HepG2 (cell line): ENCODE measurements around the gene GBE1. TPM values are rescaled to one million over a fixed set of nuclear protein-coding genes. Genes with fewer than 3 reads are reported as not detected.

Experiments
- ADNP ChIP-seq: sonication (generic); formaldehyde crosslinking; IDR thresholded peaks from 2 replicates; pipeline ENCODE4 v1.4.0; 2020; ENCODE audit warnings: missing genetic modification reagents
- ATF7-NPFF ChIP-seq: sonication (generic); formaldehyde crosslinking; IDR thresholded peaks from 2 replicates; pipeline ENCODE4 v1.8.1; 2023; ENCODE audit warnings: mild to moderate bottlenecking, low read depth, missing genetic modification reagents, moderate library complexity
- HCFC1 ChIP-seq: fragments of 150-350 bp; IDR thresholded peaks from 2 replicates; pipeline ENCODE4 v1.6.1; 2014; ENCODE audit warnings: low read depth, low read length
- NR1H2 ChIP-seq: sonication (generic); formaldehyde crosslinking; IDR thresholded peaks from 2 replicates; pipeline ENCODE4 v1.8.1; 2022; ENCODE audit warnings: low read depth, missing genetic modification reagents, borderline replicate concordance
- NR2C2 ChIP-seq: sonication (generic); formaldehyde crosslinking; IDR thresholded peaks from 2 replicates; pipeline ENCODE4 v1.4.0; 2020; ENCODE audit warnings: missing genetic modification reagents, mild to moderate bottlenecking, moderate library complexity, borderline replicate concordance
- PRPF4 ChIP-seq: fragments of 200-400 bp; formaldehyde crosslinking; IDR thresholded peaks from 2 replicates; pipeline ENCODE4 v1.6.1; 2016; ENCODE audit warnings: low read length, low read depth; ENCODE audit not compliant: poor library complexity, severe bottlenecking
- RFX3 ChIP-seq: IDR thresholded peaks from 2 replicates; pipeline ENCODE4 v1.6.1; 2016; ENCODE audit warnings: missing biosample characterization, missing genetic modification reagents
- SSRP1 ChIP-seq: IDR thresholded peaks from 2 replicates; pipeline ENCODE4 v1.6.1; 2016; ENCODE audit warnings: control low read depth
- ZFP82 ChIP-seq: sonication (generic); formaldehyde crosslinking; IDR thresholded peaks from 2 replicates; pipeline ENCODE4 v1.5.1; 2020; ENCODE audit warnings: mild to moderate bottlenecking, missing genetic modification reagents, borderline replicate concordance
- ZKSCAN5 ChIP-seq: sonication (generic); formaldehyde crosslinking; IDR thresholded peaks from 2 replicates; pipeline ENCODE4 v1.5.1; 2020; ENCODE audit warnings: mild to moderate bottlenecking, missing genetic modification reagents
- ZNF10 ChIP-seq: sonication (generic); formaldehyde crosslinking; IDR thresholded peaks from 2 replicates; pipeline ENCODE4 v1.4.0; 2020; ENCODE audit warnings: mild to moderate bottlenecking, low read depth, missing genetic modification reagents, borderline replicate concordance
- ZNF746 ChIP-seq: sonication (generic); formaldehyde crosslinking; IDR thresholded peaks from 2 replicates; pipeline ENCODE4 v1.8.0; 2022; ENCODE audit warnings: mild to moderate bottlenecking, missing genetic modification reagents
- ZSCAN30 ChIP-seq: sonication (generic); formaldehyde crosslinking; IDR thresholded peaks from 2 replicates; pipeline ENCODE4 v1.5.0; 2020; ENCODE audit warnings: mild to moderate bottlenecking, missing genetic modification reagents
- polyA plus RNA-seq, 8 experiments: library from polyadenylated mRNA; depleted of rRNA in 3 of 8; stranded (reverse) in 7 of 8; unstranded in 1 of 8; fragments of >200 nt; fragmentation: Illumina TruSeq in 4 of 8; extraction: Trizol in 4 of 8; gene quantifications; 2 replicates each; pipeline versions ENCODE4 v1.2.1 to v1.2.3, GENCODE V29; 2011 to 2016; ENCODE audit warnings: low read depth in 4 of 8, missing spikeins in 1 of 8, mixed read lengths in 1 of 8; ENCODE audit not compliant: insufficient read depth in 1 of 8
- total RNA-seq, 5 experiments: library from RNA; depleted of rRNA; stranded (reverse); fragments of >200 nt; fragmentation: Illumina TruSeq; extraction: Trizol; gene quantifications; 2 replicates each; pipeline ENCODE4 v1.2.3, GENCODE V29; 2016; ENCODE audit warnings: low read depth in 1 of 5
- TF ChIP-seq, protein P1 (sequence below): sonication (generic); formaldehyde crosslinking; IDR thresholded peaks from 2 replicates; pipeline ENCODE4 v1.4.0; 2020; ENCODE audit warnings: mild to moderate bottlenecking, missing genetic modification reagents
- TF ChIP-seq, protein P2 (sequence below): IDR thresholded peaks from 2 replicates; pipeline ENCODE4 v1.6.1; 2016; ENCODE audit warnings: low read depth
- TF ChIP-seq, protein P3 (sequence below): sonication (generic); formaldehyde crosslinking; IDR thresholded peaks from 2 replicates; pipeline ENCODE4 v1.8.0; 2022; ENCODE audit warnings: missing genetic modification reagents, mild to moderate bottlenecking, inconsistent platforms, borderline replicate concordance
- TF ChIP-seq, protein P4 (sequence below): sonication (generic); formaldehyde crosslinking; IDR thresholded peaks from 2 replicates; pipeline ENCODE4 v1.8.1; 2023; ENCODE audit warnings: mild to moderate bottlenecking, missing genetic modification reagents
- TF ChIP-seq, protein P5 (sequence below): sonication (generic); formaldehyde crosslinking; IDR thresholded peaks from 2 replicates; pipeline ENCODE4 v1.9.0; 2021; ENCODE audit warnings: missing genetic modification reagents, mild to moderate bottlenecking, borderline replicate concordance
- TF ChIP-seq, protein P6 (sequence below): sonication (generic); formaldehyde crosslinking; IDR thresholded peaks from 2 replicates; pipeline ENCODE4 v1.5.0; 2020; ENCODE audit warnings: missing genetic modification reagents

Gene GBE1
- total and polyA plus RNA-seq, 2 of the 13 experiments (the other 11 are each of a cell fraction or from before 2014, with no cell fraction given): 22.9 to 36.1 TPM

DNA sequence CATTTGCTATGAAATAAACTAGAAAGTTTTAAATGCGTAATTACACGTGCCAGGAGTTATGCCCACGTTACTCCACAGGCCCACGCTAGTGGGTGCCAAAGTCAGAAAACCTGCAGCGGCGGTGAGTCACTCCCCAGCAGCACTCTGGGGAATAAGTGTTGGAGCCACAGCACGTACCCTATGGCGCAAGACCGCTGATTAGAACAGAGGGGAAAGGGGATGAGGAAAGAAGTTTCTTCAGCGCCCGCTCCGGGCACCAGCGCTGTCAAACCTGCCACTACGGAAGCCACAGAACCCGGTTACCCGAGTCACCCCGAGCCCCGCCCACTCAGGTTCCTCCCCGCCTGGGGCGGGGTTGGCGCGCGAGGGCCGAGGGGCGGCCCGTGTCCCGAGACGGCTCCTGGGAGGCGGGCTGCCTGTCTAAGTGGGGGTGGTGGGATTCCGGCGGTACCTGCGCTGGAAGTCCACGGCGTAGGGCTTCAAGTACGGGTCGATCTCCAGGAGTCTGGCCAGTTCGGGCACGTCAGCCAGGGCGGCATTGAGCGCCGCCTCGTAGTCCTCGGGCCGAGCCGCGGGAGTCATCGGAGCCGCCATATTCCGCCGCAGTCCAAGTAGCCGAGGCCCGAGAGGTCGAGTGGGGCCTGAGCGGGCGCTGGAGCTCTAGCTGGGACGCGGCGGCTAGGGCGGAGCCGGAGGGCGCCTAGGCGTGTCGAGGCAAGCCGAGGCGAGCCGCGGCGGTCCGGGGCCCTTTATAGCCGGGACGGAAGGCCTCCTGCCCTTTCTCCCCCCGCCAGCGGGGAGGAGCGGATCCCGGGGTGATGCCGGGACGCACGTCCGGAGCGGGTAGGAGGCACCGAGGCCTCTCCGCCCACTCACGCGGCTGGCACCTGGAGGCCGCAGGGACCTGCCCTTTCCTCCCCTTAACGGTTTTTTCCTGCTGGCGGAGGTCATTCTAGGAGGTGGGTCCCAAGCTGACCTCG, at the start of gene GBE1 (continued):
- TF ChIP-seq, protein P1, sequence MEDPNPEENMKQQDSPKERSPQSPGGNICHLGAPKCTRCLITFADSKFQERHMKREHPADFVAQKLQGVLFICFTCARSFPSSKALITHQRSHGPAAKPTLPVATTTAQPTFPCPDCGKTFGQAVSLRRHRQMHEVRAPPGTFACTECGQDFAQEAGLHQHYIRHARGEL (CRISPR knock-in tag): no peak; the same call in 1 of the 2 replicates
- TF ChIP-seq, protein P2, sequence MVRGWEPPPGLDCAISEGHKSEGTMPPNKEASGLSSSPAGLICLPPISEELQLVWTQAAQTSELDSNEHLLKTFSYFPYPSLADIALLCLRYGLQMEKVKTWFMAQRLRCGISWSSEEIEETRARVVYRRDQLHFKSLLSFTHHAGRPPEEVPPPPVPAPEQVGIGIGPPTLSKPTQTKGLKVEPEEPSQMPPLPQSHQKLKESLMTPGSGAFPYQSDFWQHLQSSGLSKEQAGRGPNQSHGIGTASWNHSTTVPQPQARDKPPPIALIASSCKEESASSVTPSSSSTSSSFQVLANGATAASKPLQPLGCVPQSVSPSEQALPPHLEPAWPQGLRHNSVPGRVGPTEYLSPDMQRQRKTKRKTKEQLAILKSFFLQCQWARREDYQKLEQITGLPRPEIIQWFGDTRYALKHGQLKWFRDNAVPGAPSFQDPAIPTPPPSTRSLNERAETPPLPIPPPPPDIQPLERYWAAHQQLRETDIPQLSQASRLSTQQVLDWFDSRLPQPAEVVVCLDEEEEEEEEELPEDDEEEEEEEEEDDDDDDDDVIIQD (CRISPR knock-in tag): peak; percentile 85; the same call in 1 of the 2 replicates
- TF ChIP-seq ZNF746: peak; percentile 90
- no peak for TF ChIP-seq ZNF10 (CRISPR knock-in tag)
- peak; percentile 95 for TF ChIP-seq ATF7-NPFF
- peak; percentile 81; the same call in 1 of the 2 replicates for TF ChIP-seq ZFP82 (CRISPR knock-in tag)
- TF ChIP-seq ZKSCAN5 (CRISPR knock-in tag): no peak
- TF ChIP-seq ZSCAN30 (CRISPR knock-in tag): no peak
- TF ChIP-seq NR2C2 (CRISPR knock-in tag): peak; percentile 67
- TF ChIP-seq, protein P3, sequence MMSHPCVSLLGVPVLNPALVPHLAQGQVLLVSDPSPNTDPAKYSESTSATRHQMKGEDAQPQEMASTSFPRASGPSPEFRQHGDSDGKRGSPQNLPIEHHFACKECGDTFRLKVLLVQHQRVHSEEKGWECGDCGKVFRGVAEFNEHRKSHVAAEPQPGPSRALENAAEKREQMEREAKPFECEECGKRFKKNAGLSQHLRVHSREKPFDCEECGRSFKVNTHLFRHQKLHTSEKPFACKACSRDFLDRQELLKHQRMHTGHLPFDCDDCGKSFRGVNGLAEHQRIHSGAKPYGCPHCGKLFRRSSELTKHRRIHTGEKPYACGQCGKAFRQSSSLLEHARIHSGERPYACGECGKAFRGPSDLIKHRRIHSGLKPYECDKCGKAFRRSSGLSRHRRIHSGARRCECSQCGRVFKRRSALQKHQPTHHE (CRISPR knock-in tag): peak; percentile 88; the same call in 1 of the 2 replicates
- 0 out of 2 replicates have a peak, but pooled peaks have one; percentile 27 for TF ChIP-seq RFX3 (CRISPR knock-in tag)
- TF ChIP-seq, protein P4, sequence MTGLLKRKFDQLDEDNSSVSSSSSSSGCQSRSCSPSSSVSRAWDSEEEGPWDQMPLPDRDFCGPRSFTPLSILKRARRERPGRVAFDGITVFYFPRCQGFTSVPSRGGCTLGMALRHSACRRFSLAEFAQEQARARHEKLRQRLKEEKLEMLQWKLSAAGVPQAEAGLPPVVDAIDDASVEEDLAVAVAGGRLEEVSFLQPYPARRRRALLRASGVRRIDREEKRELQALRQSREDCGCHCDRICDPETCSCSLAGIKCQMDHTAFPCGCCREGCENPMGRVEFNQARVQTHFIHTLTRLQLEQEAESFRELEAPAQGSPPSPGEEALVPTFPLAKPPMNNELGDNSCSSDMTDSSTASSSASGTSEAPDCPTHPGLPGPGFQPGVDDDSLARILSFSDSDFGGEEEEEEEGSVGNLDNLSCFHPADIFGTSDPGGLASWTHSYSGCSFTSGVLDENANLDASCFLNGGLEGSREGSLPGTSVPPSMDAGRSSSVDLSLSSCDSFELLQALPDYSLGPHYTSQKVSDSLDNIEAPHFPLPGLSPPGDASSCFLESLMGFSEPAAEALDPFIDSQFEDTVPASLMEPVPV (CRISPR knock-in tag): peak; percentile 57
- TF ChIP-seq, protein P5, sequence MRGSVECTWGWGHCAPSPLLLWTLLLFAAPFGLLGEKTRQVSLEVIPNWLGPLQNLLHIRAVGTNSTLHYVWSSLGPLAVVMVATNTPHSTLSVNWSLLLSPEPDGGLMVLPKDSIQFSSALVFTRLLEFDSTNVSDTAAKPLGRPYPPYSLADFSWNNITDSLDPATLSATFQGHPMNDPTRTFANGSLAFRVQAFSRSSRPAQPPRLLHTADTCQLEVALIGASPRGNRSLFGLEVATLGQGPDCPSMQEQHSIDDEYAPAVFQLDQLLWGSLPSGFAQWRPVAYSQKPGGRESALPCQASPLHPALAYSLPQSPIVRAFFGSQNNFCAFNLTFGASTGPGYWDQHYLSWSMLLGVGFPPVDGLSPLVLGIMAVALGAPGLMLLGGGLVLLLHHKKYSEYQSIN (CRISPR knock-in tag): no peak
- peak; percentile 28; the same call in 1 of the 2 replicates for TF ChIP-seq HCFC1
- TF ChIP-seq, protein P6, sequence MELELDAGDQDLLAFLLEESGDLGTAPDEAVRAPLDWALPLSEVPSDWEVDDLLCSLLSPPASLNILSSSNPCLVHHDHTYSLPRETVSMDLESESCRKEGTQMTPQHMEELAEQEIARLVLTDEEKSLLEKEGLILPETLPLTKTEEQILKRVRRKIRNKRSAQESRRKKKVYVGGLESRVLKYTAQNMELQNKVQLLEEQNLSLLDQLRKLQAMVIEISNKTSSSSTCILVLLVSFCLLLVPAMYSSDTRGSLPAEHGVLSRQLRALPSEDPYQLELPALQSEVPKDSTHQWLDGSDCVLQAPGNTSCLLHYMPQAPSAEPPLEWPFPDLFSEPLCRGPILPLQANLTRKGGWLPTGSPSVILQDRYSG: peak; percentile 88; the same call in 1 of the 2 replicates
- no peak for TF ChIP-seq PRPF4
- no peak for TF ChIP-seq ADNP (CRISPR knock-in tag)
- TF ChIP-seq SSRP1: no peak
- no peak for TF ChIP-seq NR1H2 (CRISPR knock-in tag)
